ENCODE measurements around the gene ACVR1B. TPM values are rescaled to one million over a fixed set of nuclear protein-coding genes. Genes with fewer than 3 reads are reported as not detected.

Gene ACVR1B
- total RNA-seq, 1 donor from 2014 or later, result 23.6 TPM

- TF ChIP-seq CTCF (IDR thresholded peaks at IDR 0.05) (no peak), POLR2AphosphoS5 (IDR thresholded peaks at IDR 0.05; ENCODE audit: insufficient read depth in 1 of 2, low read depth in 1 of 2) (peak in 1 of 2 donors; percentile 51), POLR2A (IDR thresholded peaks at IDR 0.05) (no peak)
- Histone ChIP-seq H3K9me3 (no peaks in the 10 kb centered on the region), H3K27ac (no peak overlapping the region), H3K27me3 (no peaks in the 10 kb centered on the region), H3K36me3 (peaks cover 0 to 22% of the 10 kb centered on the region in 2 donors), H3K4me1 (peaks cover 23% of the 10 kb centered on the region), H3K4me3 (no peak overlapping the region)
- intact Hi-C loops (cut with DNase I), result no loop called here
- no peak for DNase-seq (ENCODE audit: extremely low spot score in 2 of 2)
Observed at GRCh38 chr12:52015532-52016041, 64.1 kb downstream of the ACVR1B start.

GRCh38 chr12:52018433-52019112 lies 67.1 kb downstream of the ACVR1B start:
- Histone ChIP-seq H3K27me3 (no peaks in the 10 kb centered on the region), H3K36me3 (peaks cover 0 to 15% of the 10 kb centered on the region in 2 donors), H3K9me3 (no peaks in the 10 kb centered on the region), H3K27ac (no peak overlapping the region), H3K4me1 (peaks cover 16% of the 10 kb centered on the region), H3K4me3 (no peak overlapping the region)
- no peak for DNase-seq (ENCODE audit: extremely low spot score in 2 of 2)
- intact Hi-C loops (cut with DNase I), result no loop called here
- TF ChIP-seq POLR2A (IDR thresholded peaks at IDR 0.05) (no peak), CTCF (IDR thresholded peaks at IDR 0.05) (no peak), POLR2AphosphoS5 (IDR thresholded peaks at IDR 0.05; ENCODE audit: insufficient read depth in 1 of 2, low read depth in 1 of 2) (no peak)

GRCh38 chr12:52019113-52019770 lies 67.7 kb downstream of the ACVR1B start:
- Histone ChIP-seq H3K27ac (no peak overlapping the region), H3K9me3 (no peaks in the 10 kb centered on the region), H3K36me3 (peaks cover 0 to 8% of the 10 kb centered on the region in 2 donors), H3K4me3 (no peak overlapping the region), H3K4me1 (peaks cover 23% of the 10 kb centered on the region), H3K27me3 (no peaks in the 10 kb centered on the region)
- TF ChIP-seq CTCF (IDR thresholded peaks at IDR 0.05) (no peak), POLR2AphosphoS5 (IDR thresholded peaks at IDR 0.05; ENCODE audit: insufficient read depth in 1 of 2, low read depth in 1 of 2) (no peak), POLR2A (IDR thresholded peaks at IDR 0.05) (no peak)
- DNase-seq (ENCODE audit: extremely low spot score in 2 of 2), result no peak
- intact Hi-C loops (cut with DNase I), result no loop called here

GRCh38 chr12:52020539-52021336 lies 69.2 kb downstream of the ACVR1B start:
- H3K27ac ChIP-seq, result no peak overlapping the region

More at GRCh38 chr12:52020539-52021336, 69.2 kb downstream of the ACVR1B start:
- H3K27me3 ChIP-seq, result no peaks in the 10 kb centered on the region
- H3K4me1 ChIP-seq, result peaks cover 18% of the 10 kb centered on the region
- TF ChIP-seq POLR2A (IDR thresholded peaks at IDR 0.05) (no peak), POLR2AphosphoS5 (IDR thresholded peaks at IDR 0.05; ENCODE audit: insufficient read depth in 1 of 2, low read depth in 1 of 2) (no peak), CTCF (IDR thresholded peaks at IDR 0.05) (peak; percentile 34 to 52 (median 45))
- intact Hi-C loops (cut with DNase I), result no loop called here
- no peak for DNase-seq (ENCODE audit: extremely low spot score in 2 of 2)
- H3K36me3 ChIP-seq, result no peaks in the 10 kb centered on the region
- no peaks in the 10 kb centered on the region for H3K9me3 ChIP-seq
- no peak overlapping the region for H3K4me3 ChIP-seq

All from vagina (tissue), 2 donors.